ENCODE results near the gene CLEC3A.

GRCh38 chr16:78002915-78003538 is 19.3 kb upstream of the CLEC3A start:
- TF ChIP-seq CTCF (IDR thresholded peaks at IDR 0.05) (peak; percentile 56 to 86 (median 77)), POLR2A (IDR thresholded peaks at IDR 0.05) (no peak)
